ENCODE results near the gene CNTNAP2. TPM values are rescaled to one million over a fixed set of nuclear protein-coding genes. Genes with fewer than 3 reads are reported as not detected.

The CNTNAP2 gene
- total and polyA plus RNA-seq, 2 donors = 5.1 to 10.3 TPM

GRCh38 chr7:147053746-147054145 lies 937.1 kb downstream of the CNTNAP2 start:
- Histone ChIP-seq H3K27me3 (ENCODE audit: control insufficient read depth in 2 of 2, insufficient read depth in 1 of 2, low read length in 1 of 2) (no peaks in the 10 kb centered on the region), H3K36me3 (ENCODE audit: control insufficient read depth in 2 of 2, insufficient read depth in 2 of 2, low read length in 1 of 2) (no peaks in the 10 kb centered on the region), H3K9me3 (ENCODE audit: control insufficient read depth in 2 of 2, insufficient read depth in 1 of 2, low read length in 1 of 2) (no peaks in the 10 kb centered on the region), H3K4me1 (ENCODE audit: control insufficient read depth in 2 of 2, insufficient read depth in 2 of 2, low read length in 2 of 2) (no peaks in the 10 kb centered on the region), H3K27ac (ENCODE audit: low read depth in 1 of 2, low read length in 1 of 2) (no peak overlapping the region), H3K4me3 (ENCODE audit: low read length in 2 of 2) (no peak overlapping the region)
- no peak for DNase-seq (ENCODE audit: low read depth in 6 of 9, low spot score in 9 of 9)
- WGBS = 90% methylated on average over 5 of the region's 5 CpGs

DNA sequence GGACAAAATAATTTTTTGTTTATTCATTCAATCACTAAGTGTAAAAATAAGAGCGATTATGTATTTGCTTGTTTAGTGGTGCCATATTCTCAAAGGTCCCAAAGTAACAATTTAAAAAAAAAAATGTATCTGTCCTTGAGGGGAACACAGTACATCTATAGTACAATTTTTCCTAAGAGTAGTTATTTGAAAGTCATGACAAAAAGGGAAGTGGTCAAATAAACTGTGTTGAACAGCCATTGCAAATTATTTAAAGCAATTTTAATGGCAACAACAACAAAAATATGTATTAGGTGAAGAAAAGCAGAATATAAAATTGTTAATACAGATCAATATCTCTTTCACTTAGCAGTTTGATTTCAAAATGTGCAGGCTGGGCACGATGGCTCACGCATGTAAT lies 943.5 kb downstream of the CNTNAP2 start:
- 96% methylated on average over 3 of the region's 3 CpGs for WGBS
- Histone ChIP-seq H3K27me3 (ENCODE audit: control insufficient read depth in 2 of 2, insufficient read depth in 1 of 2, low read length in 1 of 2) (no peaks in the 10 kb centered on the region), H3K9me3 (ENCODE audit: control insufficient read depth in 2 of 2, insufficient read depth in 1 of 2, low read length in 1 of 2) (no peaks in the 10 kb centered on the region), H3K4me3 (ENCODE audit: low read length in 2 of 2) (no peak overlapping the region), H3K4me1 (ENCODE audit: control insufficient read depth in 2 of 2, insufficient read depth in 2 of 2, low read length in 2 of 2) (no peaks in the 10 kb centered on the region), H3K36me3 (ENCODE audit: control insufficient read depth in 2 of 2, insufficient read depth in 2 of 2, low read length in 1 of 2) (no peaks in the 10 kb centered on the region), H3K27ac (ENCODE audit: low read depth in 1 of 2, low read length in 1 of 2) (no peak overlapping the region)
- DNase-seq (ENCODE audit: low read depth in 6 of 9, low spot score in 9 of 9) = no peak

GRCh38 chr7:147062897-147063296 lies 946.3 kb downstream of the CNTNAP2 start:
- WGBS = 66% methylated on average over 4 of the region's 4 CpGs
- peak in 1 of 9 donors; percentile 3 for DNase-seq (ENCODE audit: low read depth in 6 of 9, low spot score in 9 of 9)
- Histone ChIP-seq H3K4me3 (ENCODE audit: low read length in 2 of 2) (no peak overlapping the region), H3K36me3 (ENCODE audit: control insufficient read depth in 2 of 2, insufficient read depth in 2 of 2, low read length in 1 of 2) (no peaks in the 10 kb centered on the region), H3K27me3 (ENCODE audit: control insufficient read depth in 2 of 2, insufficient read depth in 1 of 2, low read length in 1 of 2) (no peaks in the 10 kb centered on the region), H3K9me3 (ENCODE audit: control insufficient read depth in 2 of 2, insufficient read depth in 1 of 2, low read length in 1 of 2) (no peaks in the 10 kb centered on the region), H3K4me1 (ENCODE audit: control insufficient read depth in 2 of 2, insufficient read depth in 2 of 2, low read length in 2 of 2) (no peaks in the 10 kb centered on the region), H3K27ac (ENCODE audit: low read depth in 1 of 2, low read length in 1 of 2) (no peak overlapping the region)

DNA sequence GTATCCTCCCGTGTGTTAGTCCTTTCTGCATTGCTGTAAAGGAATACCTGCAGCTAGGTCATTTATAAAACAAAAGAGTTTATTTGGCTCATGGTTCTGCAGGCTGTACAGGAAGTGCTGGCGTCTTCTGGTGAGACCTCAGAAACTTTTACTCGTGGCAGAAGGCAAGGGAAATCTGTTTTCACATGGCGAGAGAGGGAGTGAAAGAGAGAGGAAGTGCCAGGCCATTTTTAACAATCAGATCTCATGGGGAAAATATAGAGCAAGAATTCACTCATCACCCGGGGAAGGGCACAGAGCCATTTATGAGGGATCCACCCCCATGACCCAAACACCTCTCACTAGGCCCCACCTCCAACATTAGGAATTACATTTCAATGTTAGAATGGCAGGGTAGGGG lies 952.2 kb downstream of the CNTNAP2 start:
- Histone ChIP-seq H3K9me3 (ENCODE audit: control insufficient read depth in 2 of 2, insufficient read depth in 1 of 2, low read length in 1 of 2) (no peaks in the 10 kb centered on the region), H3K4me3 (ENCODE audit: low read length in 2 of 2) (no peak overlapping the region), H3K36me3 (ENCODE audit: control insufficient read depth in 2 of 2, insufficient read depth in 2 of 2, low read length in 1 of 2) (no peaks in the 10 kb centered on the region), H3K4me1 (ENCODE audit: control insufficient read depth in 2 of 2, insufficient read depth in 2 of 2, low read length in 2 of 2) (no peaks in the 10 kb centered on the region), H3K27ac (ENCODE audit: low read depth in 1 of 2, low read length in 1 of 2) (no peak overlapping the region), H3K27me3 (ENCODE audit: control insufficient read depth in 2 of 2, insufficient read depth in 1 of 2, low read length in 1 of 2) (no peaks in the 10 kb centered on the region)
- DNase-seq (ENCODE audit: low read depth in 6 of 9, low spot score in 9 of 9) = no peak
- 80% methylated on average over 5 of the region's 5 CpGs for WGBS

DNA sequence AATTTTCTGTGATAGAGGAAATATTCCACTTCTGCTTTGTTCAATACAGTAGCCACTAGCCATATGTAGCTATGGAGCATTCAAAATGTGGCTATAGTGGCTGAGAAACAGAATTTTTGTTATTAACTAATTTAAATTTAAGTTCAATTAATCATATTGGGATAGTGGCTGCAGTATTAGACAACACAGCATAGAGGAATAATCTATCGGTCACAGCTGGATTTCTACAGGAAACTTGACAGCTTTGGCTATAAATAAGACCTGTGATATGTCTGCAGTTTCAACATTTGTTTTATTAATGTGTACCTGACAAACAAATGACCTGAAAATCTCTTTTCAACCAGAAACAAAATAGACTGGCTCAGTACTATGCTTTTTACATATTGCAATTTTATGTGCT lies 953.2 kb downstream of the CNTNAP2 start:
- WGBS = 44% methylated on average over 1 of the region's 1 CpG
- Histone ChIP-seq H3K27ac (ENCODE audit: low read depth in 1 of 2, low read length in 1 of 2) (no peak overlapping the region), H3K27me3 (ENCODE audit: control insufficient read depth in 2 of 2, insufficient read depth in 1 of 2, low read length in 1 of 2) (no peaks in the 10 kb centered on the region), H3K4me1 (ENCODE audit: control insufficient read depth in 2 of 2, insufficient read depth in 2 of 2, low read length in 2 of 2) (no peaks in the 10 kb centered on the region), H3K9me3 (ENCODE audit: control insufficient read depth in 2 of 2, insufficient read depth in 1 of 2, low read length in 1 of 2) (no peaks in the 10 kb centered on the region), H3K36me3 (ENCODE audit: control insufficient read depth in 2 of 2, insufficient read depth in 2 of 2, low read length in 1 of 2) (no peaks in the 10 kb centered on the region), H3K4me3 (ENCODE audit: low read length in 2 of 2) (no peak overlapping the region)
- no peak for DNase-seq (ENCODE audit: low read depth in 6 of 9, low spot score in 9 of 9)

DNA sequence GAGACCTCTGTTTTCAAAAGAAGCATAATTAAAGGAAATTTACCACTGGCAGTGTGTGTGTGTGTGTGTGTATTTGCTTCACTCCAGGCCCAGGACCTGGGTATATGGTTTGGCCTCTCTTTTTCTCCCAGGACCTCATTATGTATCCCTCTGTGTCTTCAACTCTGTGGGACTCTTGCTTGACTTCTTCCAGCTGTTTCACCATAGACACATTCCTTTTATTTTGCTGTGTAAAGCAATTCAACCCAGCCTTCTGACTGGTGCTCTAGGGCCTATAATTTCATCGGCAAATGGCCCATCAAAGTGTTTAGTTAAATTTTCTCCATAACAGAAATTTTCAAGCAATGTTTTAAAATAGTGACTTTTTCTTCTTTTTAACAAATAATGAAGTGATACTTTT lies 954.3 kb downstream of the CNTNAP2 start:
- no peak for DNase-seq (ENCODE audit: low read depth in 6 of 9, low spot score in 9 of 9)
- H3K27ac ChIP-seq (ENCODE audit: low read depth in 1 of 2, low read length in 1 of 2) = no peak overlapping the region
- 98% methylated on average over 1 of the region's 1 CpG for WGBS
- no peaks in the 10 kb centered on the region for H3K4me1 ChIP-seq (ENCODE audit: control insufficient read depth in 2 of 2, insufficient read depth in 2 of 2, low read length in 2 of 2)
- H3K4me3 ChIP-seq (ENCODE audit: low read length in 2 of 2) = no peak overlapping the region
- no peaks in the 10 kb centered on the region for H3K36me3 ChIP-seq (ENCODE audit: control insufficient read depth in 2 of 2, insufficient read depth in 2 of 2, low read length in 1 of 2)
- H3K27me3 ChIP-seq (ENCODE audit: control insufficient read depth in 2 of 2, insufficient read depth in 1 of 2, low read length in 1 of 2) = no peaks in the 10 kb centered on the region
- H3K9me3 ChIP-seq (ENCODE audit: control insufficient read depth in 2 of 2, insufficient read depth in 1 of 2, low read length in 1 of 2) = no peaks in the 10 kb centered on the region

DNA sequence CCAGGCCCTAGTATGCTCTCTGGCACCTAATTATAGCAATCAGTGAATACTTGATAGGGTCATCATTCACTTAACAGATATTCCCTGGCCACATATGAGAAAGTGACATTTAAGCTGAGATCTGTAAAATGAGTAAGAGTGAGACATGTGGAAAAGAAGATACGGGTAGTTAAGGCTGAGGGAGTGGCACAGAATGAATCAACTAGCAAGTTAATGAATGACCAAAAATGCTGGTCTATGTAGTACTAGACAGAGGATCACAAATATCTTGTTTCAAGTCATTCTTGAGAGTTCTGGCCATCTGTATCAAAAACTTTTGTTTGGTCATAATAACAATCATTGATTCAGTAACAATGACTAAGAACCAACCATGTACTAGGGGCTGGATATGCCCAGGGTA lies 954.9 kb downstream of the CNTNAP2 start:
- H3K27me3 ChIP-seq (ENCODE audit: control insufficient read depth in 2 of 2, insufficient read depth in 1 of 2, low read length in 1 of 2) = no peaks in the 10 kb centered on the region

DNA sequence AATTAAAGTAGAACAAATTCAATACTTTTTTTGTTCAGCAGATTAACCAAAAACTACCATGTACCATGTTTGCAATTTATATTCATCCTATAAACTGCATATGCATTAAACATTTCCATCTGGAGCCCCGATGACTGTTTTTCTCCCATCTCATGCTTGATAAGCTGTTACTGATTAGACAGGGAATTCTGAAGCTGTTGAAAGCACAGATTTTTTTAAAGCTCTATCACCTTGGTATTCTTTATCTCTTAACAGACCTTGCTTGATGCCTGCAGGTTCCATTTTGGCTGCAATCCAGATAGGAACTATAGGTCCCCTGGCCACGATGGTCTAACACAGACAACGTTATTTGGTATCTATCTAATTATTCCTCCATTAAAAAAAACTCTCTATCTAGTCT lies 961.7 kb downstream of the CNTNAP2 start:
- no peak overlapping the region for H3K27ac ChIP-seq (ENCODE audit: low read depth in 1 of 2, low read length in 1 of 2)
- DNase-seq (ENCODE audit: low read depth in 6 of 9, low spot score in 9 of 9) = no peak
- H3K27me3 ChIP-seq (ENCODE audit: control insufficient read depth in 2 of 2, insufficient read depth in 1 of 2, low read length in 1 of 2) = no peaks in the 10 kb centered on the region
- no peaks in the 10 kb centered on the region for H3K4me1 ChIP-seq (ENCODE audit: control insufficient read depth in 2 of 2, insufficient read depth in 2 of 2, low read length in 2 of 2)
- 87% methylated on average over 3 of the region's 3 CpGs for WGBS
- no peaks in the 10 kb centered on the region for H3K9me3 ChIP-seq (ENCODE audit: control insufficient read depth in 2 of 2, insufficient read depth in 1 of 2, low read length in 1 of 2)
- no peak overlapping the region for H3K4me3 ChIP-seq (ENCODE audit: low read length in 2 of 2)
- no peaks in the 10 kb centered on the region for H3K36me3 ChIP-seq (ENCODE audit: control insufficient read depth in 2 of 2, insufficient read depth in 2 of 2, low read length in 1 of 2)

More for the DNA sequence above, 954.9 kb downstream of the CNTNAP2 start:
- no peak overlapping the region for H3K4me3 ChIP-seq (ENCODE audit: low read length in 2 of 2)
- no peaks in the 10 kb centered on the region for H3K36me3 ChIP-seq (ENCODE audit: control insufficient read depth in 2 of 2, insufficient read depth in 2 of 2, low read length in 1 of 2)
- H3K27ac ChIP-seq (ENCODE audit: low read depth in 1 of 2, low read length in 1 of 2) = no peak overlapping the region
- no peaks in the 10 kb centered on the region for H3K9me3 ChIP-seq (ENCODE audit: control insufficient read depth in 2 of 2, insufficient read depth in 1 of 2, low read length in 1 of 2)
- H3K4me1 ChIP-seq (ENCODE audit: control insufficient read depth in 2 of 2, insufficient read depth in 2 of 2, low read length in 2 of 2) = no peaks in the 10 kb centered on the region
- WGBS = 99% methylated on average over 1 of the region's 1 CpG
- DNase-seq (ENCODE audit: low read depth in 6 of 9, low spot score in 9 of 9) = no peak

DNA sequence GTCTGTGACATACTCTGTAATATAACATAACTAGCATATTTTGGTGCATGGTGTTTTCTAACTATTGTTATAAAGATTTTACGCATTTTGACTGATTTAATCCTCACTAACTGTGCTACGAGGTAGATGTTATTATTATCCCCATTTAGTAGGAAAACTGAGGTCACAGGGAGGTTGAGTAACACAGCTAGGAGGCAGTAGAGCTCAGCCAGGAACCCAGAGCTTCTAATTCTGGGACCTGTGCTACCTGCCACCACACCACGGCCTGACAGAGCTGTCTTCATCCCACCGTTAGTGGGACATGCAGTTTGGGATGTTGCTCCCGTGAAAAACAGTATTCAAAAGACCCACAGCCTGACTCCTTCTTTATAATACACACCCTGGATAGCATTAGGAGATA lies 962.5 kb downstream of the CNTNAP2 start:
- DNase-seq (ENCODE audit: low read depth in 6 of 9, low spot score in 9 of 9) = no peak
- Histone ChIP-seq H3K9me3 (ENCODE audit: control insufficient read depth in 2 of 2, insufficient read depth in 1 of 2, low read length in 1 of 2) (no peaks in the 10 kb centered on the region), H3K27me3 (ENCODE audit: control insufficient read depth in 2 of 2, insufficient read depth in 1 of 2, low read length in 1 of 2) (no peaks in the 10 kb centered on the region), H3K4me1 (ENCODE audit: control insufficient read depth in 2 of 2, insufficient read depth in 2 of 2, low read length in 2 of 2) (no peaks in the 10 kb centered on the region), H3K36me3 (ENCODE audit: control insufficient read depth in 2 of 2, insufficient read depth in 2 of 2, low read length in 1 of 2) (no peaks in the 10 kb centered on the region), H3K27ac (ENCODE audit: low read depth in 1 of 2, low read length in 1 of 2) (no peak overlapping the region), H3K4me3 (ENCODE audit: low read length in 2 of 2) (no peak overlapping the region)
- 96% methylated on average over 5 of the region's 5 CpGs for WGBS

GRCh38 chr7:147079921-147080420 lies 963.4 kb downstream of the CNTNAP2 start:
- H3K9me3 ChIP-seq (ENCODE audit: control insufficient read depth in 2 of 2, insufficient read depth in 1 of 2, low read length in 1 of 2) = no peaks in the 10 kb centered on the region
- H3K27me3 ChIP-seq (ENCODE audit: control insufficient read depth in 2 of 2, insufficient read depth in 1 of 2, low read length in 1 of 2) = no peaks in the 10 kb centered on the region
- no peak overlapping the region for H3K27ac ChIP-seq (ENCODE audit: low read depth in 1 of 2, low read length in 1 of 2)
- no peak overlapping the region for H3K4me3 ChIP-seq (ENCODE audit: low read length in 2 of 2)
- H3K36me3 ChIP-seq (ENCODE audit: control insufficient read depth in 2 of 2, insufficient read depth in 2 of 2, low read length in 1 of 2) = no peaks in the 10 kb centered on the region
- H3K4me1 ChIP-seq (ENCODE audit: control insufficient read depth in 2 of 2, insufficient read depth in 2 of 2, low read length in 2 of 2) = no peaks in the 10 kb centered on the region
- 96% methylated on average over 2 of the region's 2 CpGs for WGBS
- DNase-seq (ENCODE audit: low read depth in 6 of 9, low spot score in 9 of 9) = no peak
